ENCODE results near the gene TRIM31.

GRCh38 chr6:30074331-30075093, 38.4 kb downstream of the TRIM31 start:
- TF ChIP-seq IRF3 (IDR thresholded peaks at IDR 0.05) (no peak), SKIL (IDR thresholded peaks at IDR 0.05; ENCODE audit: low read depth, poor library complexity, severe bottlenecking) (no peak), ZZZ3 (IDR thresholded peaks at IDR 0.05; ENCODE audit: control insufficient read depth, insufficient read length, low read depth) (no peak), RFX5 (IDR thresholded peaks at IDR 0.05; ENCODE audit: low read depth, low read length) (no peak), MXI1 (IDR thresholded peaks at IDR 0.05; ENCODE audit: low read depth, low read length) (no peak), FOXK2 (IDR thresholded peaks at IDR 0.05) (no peak)
- TF ChIP-seq, protein P1, sequence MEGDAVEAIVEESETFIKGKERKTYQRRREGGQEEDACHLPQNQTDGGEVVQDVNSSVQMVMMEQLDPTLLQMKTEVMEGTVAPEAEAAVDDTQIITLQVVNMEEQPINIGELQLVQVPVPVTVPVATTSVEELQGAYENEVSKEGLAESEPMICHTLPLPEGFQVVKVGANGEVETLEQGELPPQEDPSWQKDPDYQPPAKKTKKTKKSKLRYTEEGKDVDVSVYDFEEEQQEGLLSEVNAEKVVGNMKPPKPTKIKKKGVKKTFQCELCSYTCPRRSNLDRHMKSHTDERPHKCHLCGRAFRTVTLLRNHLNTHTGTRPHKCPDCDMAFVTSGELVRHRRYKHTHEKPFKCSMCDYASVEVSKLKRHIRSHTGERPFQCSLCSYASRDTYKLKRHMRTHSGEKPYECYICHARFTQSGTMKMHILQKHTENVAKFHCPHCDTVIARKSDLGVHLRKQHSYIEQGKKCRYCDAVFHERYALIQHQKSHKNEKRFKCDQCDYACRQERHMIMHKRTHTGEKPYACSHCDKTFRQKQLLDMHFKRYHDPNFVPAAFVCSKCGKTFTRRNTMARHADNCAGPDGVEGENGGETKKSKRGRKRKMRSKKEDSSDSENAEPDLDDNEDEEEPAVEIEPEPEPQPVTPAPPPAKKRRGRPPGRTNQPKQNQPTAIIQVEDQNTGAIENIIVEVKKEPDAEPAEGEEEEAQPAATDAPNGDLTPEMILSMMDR (IDR thresholded peaks at IDR 0.05 in 2 of 3, conservative IDR thresholded peaks at IDR 0.05 in 1 of 3; ENCODE audit: control insufficient read depth in 2 of 3, extremely low read depth in 1 of 3, insufficient read depth in 1 of 3, low read depth in 3 of 3, low read length in 3 of 3), result no peak
- TF ChIP-seq, protein P2, sequence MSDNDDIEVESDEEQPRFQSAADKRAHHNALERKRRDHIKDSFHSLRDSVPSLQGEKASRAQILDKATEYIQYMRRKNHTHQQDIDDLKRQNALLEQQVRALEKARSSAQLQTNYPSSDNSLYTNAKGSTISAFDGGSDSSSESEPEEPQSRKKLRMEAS (IDR thresholded peaks at IDR 0.05; ENCODE audit: low read depth, low read length), result no peak

Measured in GM12878 (cell line).